Measurements from ENCODE around the gene SLC16A9.

The SLC16A9 gene

DNA sequence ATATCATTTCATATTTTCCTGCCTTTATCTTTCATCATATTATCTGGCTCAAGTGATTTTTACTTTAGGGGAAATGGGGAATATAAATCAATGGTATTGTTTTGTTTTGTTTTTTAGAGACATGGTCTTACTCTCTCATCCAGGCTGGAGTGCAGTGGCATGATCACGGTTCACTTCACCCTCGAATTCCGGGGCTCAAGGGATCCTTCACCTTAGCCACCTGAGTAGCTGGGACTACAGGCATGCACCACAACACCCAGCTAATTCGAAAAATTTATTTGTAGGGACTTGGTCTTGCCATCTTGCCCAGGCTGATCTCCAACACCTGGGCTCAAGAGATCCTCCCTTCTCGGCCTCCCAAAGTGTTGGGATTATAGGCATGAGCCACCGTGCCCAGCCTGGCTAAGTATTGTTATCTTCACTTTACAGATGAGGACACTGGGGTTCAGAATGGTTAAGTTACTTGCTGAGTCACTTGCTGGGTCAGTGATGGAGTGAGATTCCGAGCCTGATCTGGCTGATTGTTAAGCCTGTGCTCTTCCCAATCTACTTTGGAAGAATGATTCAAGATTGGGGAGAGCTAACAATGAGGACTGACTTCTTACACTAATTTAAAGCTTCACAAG, 3.7 kb upstream of the SLC16A9 start:
- no peak for DNase-seq

DNA sequence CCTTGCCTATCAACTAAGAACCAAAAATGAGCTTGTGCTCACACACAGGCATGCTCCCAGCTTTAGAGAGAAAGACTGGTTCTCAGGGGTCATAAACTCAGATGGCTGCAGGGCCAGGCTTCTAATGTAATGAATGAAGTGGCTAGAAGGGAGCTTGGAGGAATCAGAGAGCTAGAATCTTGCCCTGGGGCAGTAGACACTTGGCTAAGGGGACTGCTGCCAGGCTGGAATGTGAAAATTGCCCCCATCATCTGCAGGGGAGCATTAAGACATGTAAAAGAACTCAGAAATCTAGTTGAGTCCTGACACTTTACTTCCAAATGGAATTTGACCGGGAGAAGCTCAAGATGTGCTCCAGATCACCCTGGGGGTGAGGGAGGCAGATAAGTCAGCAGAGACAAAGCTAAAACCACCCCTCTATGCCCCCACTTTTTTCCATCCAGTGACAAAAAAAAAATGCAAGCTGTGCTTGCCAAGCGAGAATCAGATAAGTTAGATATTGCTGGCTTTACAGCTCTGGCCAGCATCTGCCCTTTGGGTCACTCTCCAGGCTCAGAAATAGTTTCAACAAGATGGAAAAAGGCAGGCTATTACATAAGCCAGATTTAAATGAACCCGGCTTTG, 2.3 kb upstream of the SLC16A9 start:
- no peak for DNase-seq

DNA sequence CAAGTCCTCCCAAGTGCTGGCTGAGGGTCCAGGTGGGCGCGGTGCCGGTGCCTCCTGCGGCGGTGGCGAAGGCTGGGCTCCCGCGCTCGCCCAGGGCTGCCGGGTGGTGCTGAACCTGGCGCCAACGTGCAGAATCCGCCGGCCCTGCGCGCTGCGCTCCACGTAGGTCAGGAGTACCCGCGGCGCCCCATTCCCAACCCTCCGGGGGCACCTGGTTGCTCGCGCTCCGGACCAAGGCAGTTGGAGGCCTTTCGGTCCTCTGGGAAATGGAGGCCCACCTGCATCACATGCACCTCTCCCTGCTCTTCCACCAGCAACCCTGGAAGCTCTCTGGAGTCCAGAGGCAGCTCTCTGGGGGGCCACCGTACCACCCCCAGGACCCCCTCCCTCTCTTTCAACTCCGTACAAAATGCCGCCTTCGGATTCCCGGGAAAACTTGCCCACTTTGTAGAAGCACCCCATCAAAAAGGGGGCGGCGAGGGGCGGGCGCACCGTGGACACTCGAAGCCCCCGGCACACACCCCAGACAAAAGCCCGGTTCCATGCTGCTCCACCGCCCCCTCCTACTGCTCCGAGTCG, 745 bp downstream of the SLC16A9 start:
- no peak for DNase-seq

DNA sequence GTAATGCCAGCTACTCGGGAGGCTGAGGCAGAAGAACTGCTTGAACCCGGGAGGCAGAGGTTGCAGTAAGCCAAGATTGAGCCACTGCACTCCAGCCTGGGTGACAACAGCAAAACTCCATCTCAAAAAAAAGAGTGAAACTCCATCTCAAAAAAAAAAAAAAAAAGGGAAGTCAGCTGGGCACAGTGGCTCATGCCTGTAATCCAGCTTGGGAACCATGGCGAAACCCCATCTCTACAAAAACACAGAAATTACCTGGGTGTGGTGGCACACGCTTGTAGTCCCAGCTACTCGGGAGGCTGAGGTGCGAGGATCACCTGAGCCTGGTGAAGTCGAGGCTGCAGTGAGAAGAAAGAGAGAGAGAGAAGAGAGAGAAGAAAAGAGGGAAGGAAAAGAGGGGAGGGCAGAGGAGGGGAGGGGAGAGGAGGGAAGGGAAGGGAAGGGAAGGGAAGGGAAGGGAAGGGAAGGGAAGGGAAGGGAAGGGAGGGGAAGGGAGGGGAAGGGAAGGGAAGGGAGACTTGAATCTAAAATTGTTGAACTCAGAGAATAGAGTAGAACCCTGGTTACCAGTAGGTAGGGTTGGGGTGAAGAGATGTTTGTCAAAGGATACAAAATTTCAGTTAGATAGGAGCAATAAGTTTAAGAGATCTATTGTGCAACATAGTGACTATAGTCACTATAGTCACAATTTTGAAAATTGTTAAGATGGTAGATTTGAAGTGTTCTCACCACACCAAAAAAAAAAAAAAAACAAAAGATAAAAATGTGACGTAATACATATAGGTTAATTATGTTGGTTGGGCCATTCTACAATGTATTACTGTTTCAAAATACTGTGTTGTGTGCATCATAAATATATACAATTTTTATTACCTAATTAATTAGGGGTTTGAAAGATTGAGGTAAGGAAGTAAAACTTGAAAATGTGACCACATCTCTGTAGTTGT, 2.5 kb downstream of the SLC16A9 start:
- no peak for DNase-seq

DNA sequence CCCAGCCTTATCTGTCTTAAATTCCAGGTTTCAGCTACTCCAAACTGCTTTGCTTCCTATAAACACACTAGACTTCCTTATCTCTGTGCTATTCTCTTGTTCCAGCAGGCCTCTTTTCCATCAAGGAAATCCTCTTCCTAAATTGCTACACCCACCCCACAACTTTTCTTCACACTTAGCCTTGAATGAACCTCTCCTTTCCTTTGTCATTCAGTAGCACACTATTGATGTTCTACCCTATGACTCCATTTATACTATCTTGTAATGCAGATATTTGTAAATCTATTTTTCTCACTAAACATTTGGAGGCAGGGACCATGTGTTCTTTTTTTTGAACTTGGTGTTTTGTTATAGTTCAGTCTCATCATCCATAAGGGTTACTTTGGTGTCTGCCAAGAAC, 3.7 kb downstream of the SLC16A9 start:
- DNase-seq, result no peak

DNA sequence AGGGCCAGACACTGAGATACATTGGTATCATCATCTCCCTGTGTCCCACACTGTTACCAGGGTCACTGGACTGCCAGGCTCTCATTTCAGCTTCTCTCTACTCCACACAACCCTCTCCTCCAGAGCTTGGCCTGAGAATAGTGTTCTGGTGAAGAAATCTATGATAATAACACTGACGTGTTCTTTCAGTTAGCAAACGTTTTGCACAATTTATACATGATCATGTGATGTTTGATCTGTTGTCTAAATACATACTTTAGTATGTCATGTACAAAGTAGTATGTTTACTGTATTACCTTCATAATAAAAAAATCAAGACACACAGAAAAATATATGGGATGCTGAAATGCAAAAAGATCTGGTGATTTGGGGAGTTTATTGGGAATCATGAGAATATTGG, 5.0 kb downstream of the SLC16A9 start:
- DNase-seq, result no peak

DNA sequence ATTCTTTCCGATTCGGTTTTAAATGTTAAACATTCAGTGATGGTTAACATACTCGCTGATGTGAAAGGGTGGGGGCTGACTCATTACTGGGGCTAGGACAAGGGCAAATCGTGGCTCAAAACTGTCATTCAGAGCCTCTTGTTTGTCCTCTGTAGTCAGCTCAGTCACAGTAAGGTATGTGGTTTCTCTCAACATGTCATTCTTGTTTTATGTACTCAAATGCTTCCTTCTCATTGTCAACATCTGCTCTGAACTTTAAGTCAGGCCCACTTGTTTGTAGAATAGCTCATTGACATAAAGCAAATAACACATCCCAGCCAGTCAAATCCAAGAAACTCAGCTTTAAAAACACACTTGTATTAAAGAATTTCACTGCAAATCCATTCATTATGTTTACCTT, 7.3 kb downstream of the SLC16A9 start:
- no peak for DNase-seq

DNA sequence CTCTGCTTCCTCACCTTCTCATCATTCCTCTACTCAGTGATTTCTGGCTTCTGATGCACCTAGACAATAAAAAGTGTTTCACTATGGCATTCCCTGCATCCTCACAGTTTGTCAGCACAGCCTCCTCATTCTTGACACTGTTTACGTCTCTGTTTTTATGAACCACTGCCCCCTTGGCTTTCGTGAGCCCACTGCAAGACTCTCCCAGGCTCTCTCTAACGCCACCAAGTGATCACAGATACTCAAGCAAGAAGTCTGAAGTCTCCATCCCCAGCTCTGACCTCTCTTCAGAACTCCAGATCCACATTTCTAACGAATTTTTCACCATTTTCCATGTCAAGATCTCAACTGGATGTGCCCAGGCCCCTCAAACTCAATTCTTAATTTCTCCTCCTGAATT, 8.9 kb downstream of the SLC16A9 start:
- DNase-seq, result no peak

DNA sequence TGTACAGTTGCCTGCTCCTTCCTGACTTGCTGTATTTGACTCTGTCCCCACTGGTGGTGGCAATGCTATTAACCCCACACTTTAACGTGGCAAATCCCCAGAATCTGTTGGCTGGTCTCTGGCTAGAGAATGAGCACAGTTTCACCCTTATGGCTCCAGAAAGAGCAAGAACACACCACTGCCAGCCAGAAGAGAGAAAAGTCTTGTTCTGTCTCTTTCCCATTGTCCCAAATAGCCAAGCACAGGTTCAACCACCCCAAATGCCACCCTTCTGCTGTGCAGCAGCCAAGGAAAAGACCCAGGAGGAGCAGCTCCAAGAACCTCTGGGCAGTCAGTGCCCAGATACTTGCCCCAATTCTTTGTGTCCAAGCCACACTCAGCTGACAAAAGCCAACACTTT, 11.3 kb downstream of the SLC16A9 start:
- no peak for DNase-seq

DNA sequence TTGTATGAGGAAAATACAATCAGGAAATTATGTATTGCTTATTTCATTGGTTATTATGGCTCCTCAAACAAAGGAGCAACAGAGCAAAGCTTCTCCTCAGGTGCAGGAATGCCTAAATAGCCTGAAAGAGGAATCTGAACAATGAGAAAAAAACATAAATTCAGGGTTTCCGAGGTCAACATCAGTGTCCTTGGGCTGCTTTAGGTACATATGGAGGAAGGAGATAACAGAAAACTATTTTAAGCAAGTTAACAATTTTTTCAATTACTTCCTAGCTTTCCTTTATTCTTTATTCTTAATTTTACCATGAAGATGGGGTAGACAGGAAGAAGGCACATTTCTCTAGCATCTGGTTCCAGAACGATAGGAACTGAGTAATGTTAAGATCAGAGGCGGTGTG, 14.0 kb downstream of the SLC16A9 start:
- no peak for DNase-seq

DNA sequence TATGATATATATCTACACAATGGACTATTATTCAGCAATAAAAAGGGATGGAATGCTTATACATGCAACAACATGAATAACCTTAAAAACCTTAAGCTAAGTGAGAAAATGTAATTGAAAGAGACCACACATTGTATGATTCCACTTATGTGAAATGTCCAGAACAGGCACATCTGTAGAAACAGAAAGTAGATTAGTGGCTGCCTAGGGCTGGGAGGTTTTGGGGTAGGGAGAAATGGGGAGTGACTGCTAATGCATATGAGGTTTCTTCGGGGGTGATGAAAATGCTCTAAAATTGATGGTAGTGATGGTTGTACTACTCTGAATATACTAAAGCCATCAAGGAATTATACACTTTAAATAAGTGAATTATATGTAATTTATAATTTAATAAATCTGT, 14.7 kb downstream of the SLC16A9 start:
- DNase-seq, result no peak

DNA sequence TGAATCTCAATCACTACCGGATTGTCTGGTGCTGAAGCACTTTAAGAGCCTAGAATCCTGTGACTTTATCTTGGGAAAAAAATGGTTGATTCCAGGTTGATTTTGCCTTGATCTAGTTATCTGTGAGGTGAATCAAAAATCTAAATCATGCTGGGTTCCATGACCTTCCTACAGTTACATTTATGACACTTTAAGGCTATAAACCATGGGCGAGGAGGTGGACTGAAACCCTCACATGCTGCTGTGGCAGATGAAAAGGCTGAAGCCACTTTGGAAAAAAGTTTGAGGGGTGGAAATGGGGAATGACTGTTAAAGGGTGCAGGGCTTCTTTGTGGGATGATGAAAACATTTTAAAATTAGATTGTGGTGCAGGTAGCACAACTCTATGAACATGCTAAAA, 17.5 kb downstream of the SLC16A9 start:
- no peak for DNase-seq

DNA sequence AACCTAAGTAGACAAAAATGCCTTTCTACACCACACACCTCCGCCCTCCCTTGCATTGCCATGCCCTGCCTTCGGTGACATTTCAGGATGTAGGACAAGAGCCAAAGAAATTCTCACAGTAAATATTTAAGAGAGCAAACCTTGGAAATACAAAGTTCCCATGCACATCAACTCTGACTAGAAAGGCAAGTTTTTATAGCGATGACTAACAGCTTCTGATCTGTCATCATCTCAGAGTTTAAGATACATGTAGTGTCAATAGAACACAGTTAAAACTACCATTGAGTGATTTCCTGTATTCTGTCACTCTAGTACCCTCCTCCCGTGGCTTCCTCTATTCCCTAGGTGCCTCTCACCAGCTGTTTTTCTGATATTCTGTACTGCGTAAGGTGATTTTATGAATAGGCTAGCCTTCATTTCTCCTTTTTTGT, 20.7 kb downstream of the SLC16A9 start:
- DNase-seq, result no peak

DNA sequence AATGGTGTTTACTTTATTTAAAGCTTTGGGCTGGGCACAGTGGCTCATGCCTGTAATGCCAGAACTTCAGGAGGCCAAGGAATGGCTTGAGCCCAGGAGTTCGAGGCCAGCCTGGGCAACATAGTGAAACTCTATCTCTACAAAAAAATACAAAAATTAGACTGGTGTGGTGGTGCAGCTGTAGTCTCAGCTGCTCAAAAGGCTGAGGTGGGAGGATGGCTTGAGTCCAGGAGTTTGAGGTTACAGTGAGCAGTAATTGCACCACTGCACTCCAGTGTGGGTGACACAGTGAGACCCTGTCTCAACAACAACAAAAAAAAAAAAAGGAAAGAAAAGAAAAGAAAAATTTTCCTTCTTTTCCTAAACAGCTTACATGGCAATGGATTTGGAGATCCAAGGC, 22.0 kb downstream of the SLC16A9 start:
- DNase-seq, result no peak

DNA sequence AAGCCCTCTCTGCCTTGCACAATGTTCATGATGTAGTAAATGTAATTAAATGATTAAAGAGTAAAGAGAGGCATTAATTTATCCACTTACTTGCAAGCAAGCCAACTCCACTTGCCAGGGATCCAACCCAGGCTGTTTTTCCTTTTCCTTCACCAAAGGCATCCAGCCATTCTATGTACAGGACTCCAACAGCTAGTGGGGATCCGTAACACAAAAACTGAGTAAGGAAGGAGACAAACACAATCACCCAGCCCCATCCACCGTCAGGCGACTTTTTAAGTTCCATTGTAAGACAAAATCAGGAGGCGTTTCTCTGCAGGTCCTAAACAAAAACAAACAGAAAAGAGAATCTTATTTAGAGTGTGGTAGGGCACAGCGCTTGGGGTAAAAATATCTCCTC, 25.6 kb downstream of the SLC16A9 start:
- DNase-seq, result no peak

DNA sequence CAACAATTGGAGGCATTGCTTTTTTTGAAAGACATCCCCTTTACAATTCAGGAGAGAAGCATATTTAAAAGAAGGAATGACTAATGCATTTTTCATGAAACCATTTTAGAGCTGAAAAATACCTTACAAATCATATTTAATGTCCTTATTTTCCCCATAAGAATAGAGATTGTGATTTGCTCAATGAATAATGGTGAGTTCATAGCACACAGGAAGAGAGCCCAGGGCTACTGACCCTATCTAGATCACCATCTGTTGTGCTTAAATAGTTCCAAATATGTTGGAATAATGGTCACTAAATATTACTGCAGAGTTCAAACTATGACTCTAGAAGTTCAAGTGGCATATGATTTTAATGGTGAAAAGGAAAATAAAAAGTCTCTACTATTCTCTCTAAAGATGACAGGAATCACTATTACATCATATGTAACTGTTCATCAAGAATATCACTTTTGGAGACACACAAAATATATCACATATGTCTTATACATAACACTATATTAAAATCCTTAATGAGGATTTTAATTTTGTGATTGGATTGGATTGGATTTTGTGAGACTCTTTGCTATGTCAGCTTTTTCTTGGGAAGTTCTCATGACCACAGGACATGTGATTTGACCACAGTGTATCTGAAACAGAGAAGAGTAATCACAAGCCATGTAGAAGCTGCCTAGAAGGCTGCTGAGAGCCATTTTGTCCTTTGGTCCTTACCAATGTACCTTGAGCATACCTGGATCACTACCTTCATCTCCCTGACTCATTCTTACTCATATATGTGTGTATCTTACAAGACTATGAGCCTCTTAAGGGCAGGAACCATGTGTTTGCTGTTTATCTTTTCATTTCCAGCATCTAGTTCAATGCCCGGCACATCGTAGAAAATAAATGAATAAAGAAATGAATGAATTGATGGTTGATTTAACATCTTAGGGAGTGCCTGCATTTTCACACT, 26.4 kb downstream of the SLC16A9 start:
- no peak for DNase-seq

DNA sequence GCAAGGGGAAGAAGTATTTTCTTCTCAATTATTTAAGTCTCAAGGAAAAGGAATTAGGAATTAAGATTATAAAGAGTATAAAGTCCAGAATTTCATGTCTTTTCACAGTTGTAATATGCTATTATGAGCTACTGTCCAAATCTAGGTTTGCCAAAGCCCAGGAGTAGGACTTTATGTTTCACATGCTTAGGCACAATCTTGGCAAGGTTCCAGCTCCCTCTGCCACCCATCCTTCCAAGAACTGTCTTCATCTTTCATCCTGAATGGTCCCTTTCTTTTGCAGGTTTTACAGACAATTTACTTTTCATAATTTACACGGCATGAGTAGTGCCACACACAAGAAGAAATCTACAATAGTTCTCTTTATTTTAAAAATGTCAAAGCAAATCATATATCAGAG, 29.5 kb downstream of the SLC16A9 start:
- no peak for DNase-seq

DNA sequence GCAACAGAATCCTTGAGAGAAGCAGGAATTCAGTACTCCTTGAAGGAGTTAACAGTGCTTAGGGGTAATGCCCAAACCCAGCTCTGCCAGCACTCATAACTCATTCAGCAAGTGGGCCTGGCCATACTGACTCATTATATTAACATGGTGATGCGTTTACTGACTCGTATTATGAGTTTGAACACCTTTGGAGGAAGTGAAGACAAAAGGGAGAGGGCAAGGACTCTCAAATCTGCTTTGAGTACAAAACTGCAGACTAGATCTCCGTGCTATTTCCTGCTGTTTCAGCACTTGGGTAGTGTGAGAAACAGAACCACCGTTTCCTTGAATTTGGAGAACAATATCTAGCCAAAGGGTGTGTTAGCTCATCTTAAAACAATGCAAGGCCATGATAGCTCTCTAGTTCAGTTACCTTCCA, 30.8 kb downstream of the SLC16A9 start:
- no peak for DNase-seq

DNA sequence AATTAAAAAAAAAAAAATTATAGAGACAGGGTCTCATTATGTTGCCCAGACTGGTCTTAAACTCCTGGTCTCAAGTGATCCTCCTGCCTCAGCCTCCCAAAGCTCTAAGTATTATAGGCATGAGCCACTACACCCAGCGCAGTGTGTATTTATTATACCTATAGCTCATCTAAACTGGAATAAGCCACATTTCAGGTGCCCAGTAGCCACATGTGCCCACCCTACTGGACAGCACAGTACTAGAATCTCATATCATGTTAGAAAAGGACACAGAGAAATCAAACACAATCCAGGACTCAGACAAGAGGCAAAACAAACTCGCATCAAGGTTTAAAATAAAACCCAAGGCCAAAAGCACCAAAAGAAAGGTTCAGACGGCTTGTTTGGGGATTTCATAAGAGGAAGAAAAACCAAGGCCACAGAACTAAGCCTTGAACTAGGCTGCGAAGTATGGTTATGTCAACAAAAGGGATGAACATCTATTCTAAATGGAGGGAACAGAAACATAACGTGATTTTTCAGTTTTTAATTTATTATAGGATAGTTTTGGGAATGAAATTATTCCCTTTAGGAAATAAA, 32.3 kb downstream of the SLC16A9 start:
- no peak for DNase-seq

DNA sequence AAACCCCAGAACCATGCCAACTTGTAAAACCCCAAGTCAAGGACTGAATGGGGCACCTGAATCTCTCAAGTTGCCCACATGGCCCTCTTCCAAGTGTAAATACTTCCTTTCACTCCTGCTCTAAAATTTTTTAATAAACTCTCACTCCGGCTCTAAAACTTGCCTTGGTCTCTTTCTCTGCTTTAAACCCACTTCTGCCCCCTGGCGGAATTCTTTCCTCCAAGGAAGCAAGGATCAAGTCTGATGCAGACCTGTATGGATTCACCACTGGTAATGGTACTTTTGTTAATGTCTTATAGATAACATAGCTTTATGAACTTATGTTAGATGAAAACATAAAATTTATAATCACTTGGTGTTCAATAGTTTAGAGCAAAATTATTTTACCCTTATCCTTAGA, 33.8 kb downstream of the SLC16A9 start:
- no peak for DNase-seq

DNA sequence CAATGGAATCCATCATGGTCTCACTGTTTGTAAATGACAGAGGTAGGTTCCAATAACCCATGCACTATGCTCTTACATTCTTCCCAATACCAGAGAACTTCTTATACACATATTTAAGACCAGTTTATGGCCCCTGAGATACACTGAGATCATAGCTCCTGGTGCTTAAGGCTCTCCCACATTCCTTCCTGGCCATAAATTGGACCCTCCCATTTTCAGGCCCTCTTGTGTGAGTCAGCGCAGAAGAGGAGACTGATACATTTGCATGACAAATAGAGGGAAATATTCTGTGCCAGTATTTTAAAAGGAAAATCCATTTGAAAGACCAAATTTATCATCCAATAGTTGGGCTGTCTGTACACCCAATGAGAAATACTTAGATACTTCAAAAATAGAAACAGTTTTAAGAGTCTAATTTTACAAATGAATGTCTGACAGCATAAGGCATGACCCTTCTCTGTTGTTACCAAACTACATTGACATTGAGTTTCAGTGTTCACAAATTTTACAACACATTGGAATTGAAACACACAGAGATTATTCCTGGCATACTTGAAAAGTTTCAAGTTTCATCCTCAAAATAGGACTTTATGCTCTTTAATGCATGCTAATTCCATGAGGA, 35.3 kb downstream of the SLC16A9 start:
- DNase-seq, result no peak

Measured in CD4-positive, alpha-beta T cell treated with Interferon gamma for 1 hour (primary cell).